Ectodermal cell (in vitro differentiated cells): Measurements from ENCODE around the gene SMAD3. TPM values are rescaled to one million over a fixed set of nuclear protein-coding genes. Genes with fewer than 3 reads are reported as not detected.
"Not testable (repeated sequence)": the region's sequence is repeated elsewhere in the genome, so short reads cannot be mapped to it uniquely, and the experiment has no call there.

Experiments used
- H3K27ac ChIP-seq: 2 replicates; pipeline ENCODE4 v1.7.0; 2013; ENCODE audit warnings: mild to moderate bottlenecking, low read depth, low read length; ENCODE audit not compliant: insufficient read depth, poor library complexity, severe bottlenecking
- H3K27me3 ChIP-seq: 2 replicates; pipeline ENCODE4 v1.7.0; 2013; ENCODE audit warnings: mild to moderate bottlenecking, low read length; ENCODE audit not compliant: insufficient read depth, control insufficient read depth, poor library complexity, severe bottlenecking
- H3K36me3 ChIP-seq: one replicate; pipeline ENCODE4 v1.7.0; 2013; ENCODE audit warnings: low read length; ENCODE audit not compliant: control insufficient read depth, insufficient read depth
- H3K4me1 ChIP-seq: one replicate; pipeline ENCODE4 v1.7.0; 2013; ENCODE audit warnings: low read length; ENCODE audit not compliant: control insufficient read depth, insufficient read depth
- H3K4me3 ChIP-seq: 2 replicates; pipeline ENCODE4 v1.7.0; 2013; ENCODE audit warnings: low read depth, low read length, control low read depth; ENCODE audit not compliant: insufficient read depth
- H3K9me3 ChIP-seq: 2 replicates; pipeline ENCODE4 v1.7.0; 2013; ENCODE audit warnings: mild to moderate bottlenecking, low read length, moderate library complexity; ENCODE audit not compliant: control insufficient read depth
- WGBS, 2 experiments: methylation state at CpG; one replicate each; pipeline ENCODE4 v1.1.7; 2013; ENCODE audit warnings: missing lambda C conversion rate in 2 of 2; 5-methylcytosine and 5-hydroxymethylcytosine counted together
- polyA plus RNA-seq, 4 experiments: library from polyadenylated mRNA; stranded (reverse); fragments of 50-300 nt; gene quantifications; one replicate each; pipeline ENCODE4 v1.2.3, GENCODE V29; 2013

The SMAD3 gene
- polyA plus RNA-seq (2013, experiment 1 of 4): 32.7 TPM
- polyA plus RNA-seq (2013, experiment 2 of 4): 30.2 TPM
- polyA plus RNA-seq (2013, experiment 3 of 4): 21.6 TPM
- polyA plus RNA-seq (2013, experiment 4 of 4): 27.4 TPM

DNA sequence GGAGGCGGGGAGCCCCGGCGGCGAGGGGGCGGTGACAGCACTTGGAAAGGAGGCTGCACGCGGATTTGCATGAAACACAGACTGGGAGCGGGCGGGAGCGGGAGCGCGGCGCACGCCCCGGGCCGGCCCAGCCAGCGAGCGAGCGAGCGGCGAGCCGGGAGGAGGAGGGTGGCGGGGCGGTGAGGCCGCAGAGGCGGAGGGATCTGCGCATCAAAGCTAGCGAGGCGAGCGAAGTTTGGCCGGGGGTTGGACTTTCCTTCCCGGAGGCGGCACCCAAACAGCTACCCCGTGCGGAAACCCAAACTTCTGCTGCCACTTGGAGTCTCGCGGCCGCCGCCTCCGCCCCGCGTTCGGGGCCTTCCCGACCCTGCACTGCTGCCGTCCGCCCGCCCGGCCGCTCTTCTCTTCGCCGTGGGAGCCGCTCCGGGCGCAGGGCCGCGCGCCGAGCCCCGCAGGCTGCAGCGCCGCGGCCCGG is at the start of gene SMAD3:
SMAD3 (plus strand) TSS at position 72 of the 475 bp plus-strand sequence. CDS start 553 bp downstream, outside the sequence.
- Histone ChIP-seq H3K4me3 (peak within 1 kb of the TSS; percentile 80), H3K36me3 (no peaks in the 10 kb centered on the region), H3K27ac (peak within 1 kb of the TSS; percentile 79), H3K27me3 (peaks cover 21% of the 10 kb centered on the region), H3K4me1 (peaks cover 40% of the 10 kb centered on the region), H3K9me3 (no peaks in the 10 kb centered on the region)
- 0% methylated on average over 63 of the region's 63 CpGs for WGBS, 2 experiments

GRCh38 chr15:67017311-67017710 is 48.1 kb upstream of the SMAD3 start:
- WGBS, 2 experiments: 70 to 72% methylated on average over 4 of the region's 4 CpGs

GRCh38 chr15:67018026-67018425 is 47.4 kb upstream of the SMAD3 start:
- Histone ChIP-seq H3K9me3 (no peaks in the 10 kb centered on the region), H3K27me3 (no peaks in the 10 kb centered on the region), H3K4me3 (no peak overlapping the region), H3K4me1 (peaks cover 9% of the 10 kb centered on the region), H3K36me3 (no peaks in the 10 kb centered on the region), H3K27ac (no peak overlapping the region)
- 81 to 88% methylated on average over 1 of the region's 1 CpG for WGBS, 2 experiments

More at GRCh38 chr15:67017311-67017710, 48.1 kb upstream of the SMAD3 start:
- Histone ChIP-seq H3K4me3 (no peak overlapping the region), H3K27ac (no peak overlapping the region), H3K4me1 (peaks cover 9% of the 10 kb centered on the region), H3K9me3 (no peaks in the 10 kb centered on the region), H3K27me3 (no peaks in the 10 kb centered on the region), H3K36me3 (no peaks in the 10 kb centered on the region)

GRCh38 chr15:67018441-67018840 is 47.0 kb upstream of the SMAD3 start:
- H3K27ac ChIP-seq: no peak overlapping the region
- no peak overlapping the region for H3K4me3 ChIP-seq
- H3K36me3 ChIP-seq: no peaks in the 10 kb centered on the region
- H3K9me3 ChIP-seq: no peaks in the 10 kb centered on the region
- H3K4me1 ChIP-seq: peaks cover 8% of the 10 kb centered on the region
- H3K27me3 ChIP-seq: no peaks in the 10 kb centered on the region
- 89 to 90% methylated on average over 10 of the region's 10 CpGs for WGBS, 2 experiments

GRCh38 chr15:67019069-67019468 is 46.3 kb upstream of the SMAD3 start:
- Histone ChIP-seq H3K4me1 (peaks cover 2% of the 10 kb centered on the region), H3K27ac (no peak overlapping the region)
- WGBS, 2 experiments: 77 to 78% methylated on average over 5 of the region's 5 CpGs

DNA sequence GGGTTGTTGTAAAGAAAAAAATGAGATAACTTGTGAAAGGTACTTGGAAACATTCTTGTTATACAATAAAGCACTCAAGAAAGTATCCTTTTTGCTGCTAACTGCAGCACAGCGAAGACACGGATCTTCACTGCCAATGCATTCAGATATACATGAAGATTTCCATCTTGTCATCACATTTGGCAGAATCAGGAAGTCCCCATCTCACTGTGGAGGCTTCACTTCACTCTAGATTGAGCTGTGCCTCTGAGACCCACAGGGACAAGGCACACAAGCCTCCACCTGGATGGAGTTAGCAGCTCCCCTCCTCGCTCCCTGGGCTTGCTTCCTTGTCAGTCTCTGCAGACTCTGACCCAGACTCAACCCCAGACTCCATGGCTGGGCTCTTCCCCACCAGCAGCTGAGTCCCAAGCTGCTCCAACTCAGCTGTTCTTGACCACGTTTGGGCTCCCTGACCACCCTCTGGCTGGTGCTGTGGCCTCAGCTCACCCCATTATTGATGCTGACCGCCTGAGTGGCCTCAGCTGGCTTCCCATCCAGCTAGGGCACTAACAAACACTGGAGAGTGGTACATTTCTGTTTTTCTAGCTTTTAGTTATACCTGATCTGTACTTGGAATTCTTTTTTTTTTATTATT is 45.4 kb upstream of the SMAD3 start:
- Histone ChIP-seq H3K27ac (no peak overlapping the region), H3K9me3 (no peaks in the 10 kb centered on the region), H3K27me3 (no peaks in the 10 kb centered on the region), H3K4me1 (peaks cover 4% of the 10 kb centered on the region), H3K4me3 (no peak overlapping the region), H3K36me3 (no peaks in the 10 kb centered on the region)
- WGBS, 2 experiments: 89 to 93% methylated on average over 5 of the region's 5 CpGs

More at GRCh38 chr15:67019069-67019468, 46.3 kb upstream of the SMAD3 start:
- no peaks in the 10 kb centered on the region for H3K9me3 ChIP-seq
- no peaks in the 10 kb centered on the region for H3K27me3 ChIP-seq
- H3K36me3 ChIP-seq: no peaks in the 10 kb centered on the region
- no peak overlapping the region for H3K4me3 ChIP-seq

DNA sequence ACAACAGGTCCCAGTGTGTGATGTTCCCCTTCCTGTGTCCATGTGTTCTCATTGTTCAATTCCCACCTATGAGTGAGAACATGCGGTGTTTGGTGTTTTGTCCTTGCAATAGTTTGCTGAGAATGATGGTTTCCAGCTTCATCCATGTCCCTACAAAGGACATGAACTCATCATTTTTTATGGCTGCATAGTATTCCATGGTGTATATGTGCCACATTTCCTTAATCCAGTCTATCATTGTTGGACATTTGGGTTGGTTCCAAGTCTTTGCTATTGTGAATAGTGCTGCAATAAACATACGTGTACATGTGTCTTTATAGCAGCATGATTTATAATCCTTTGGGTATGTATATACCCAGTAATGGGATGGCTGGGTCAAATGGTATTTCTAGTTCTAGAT is 44.7 kb upstream of the SMAD3 start:
- H3K27ac ChIP-seq, H3K4me3 ChIP-seq, H3K27me3 ChIP-seq, H3K4me1 ChIP-seq, H3K36me3 ChIP-seq, H3K9me3 ChIP-seq: not testable (repeated sequence)
- WGBS, 2 experiments: 100% methylated on average over 1 of the region's 2 CpGs

DNA sequence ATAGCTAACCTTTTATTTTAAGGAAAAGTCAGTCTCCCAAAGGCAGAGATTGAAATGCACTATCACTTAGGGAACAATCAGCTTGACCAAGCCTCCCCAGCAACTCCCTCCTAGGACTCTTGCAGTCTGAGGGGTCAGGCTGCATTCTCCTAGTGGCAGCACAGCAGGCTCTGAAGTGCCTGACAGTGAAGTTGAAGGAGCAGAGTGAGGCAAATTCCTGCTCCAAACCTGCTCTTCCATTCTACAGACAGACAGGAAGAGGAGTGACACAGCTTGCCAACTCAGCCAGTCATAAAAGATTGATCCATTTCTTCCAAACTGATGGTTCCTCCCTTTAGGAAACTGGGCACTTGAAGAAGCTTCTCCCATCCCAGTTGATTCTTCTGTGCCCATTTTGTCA is 43.9 kb upstream of the SMAD3 start:
- Histone ChIP-seq H3K36me3 (no peaks in the 10 kb centered on the region), H3K4me1 (peaks cover 4% of the 10 kb centered on the region), H3K27ac (no peak overlapping the region), H3K27me3 (no peaks in the 10 kb centered on the region), H3K4me3 (no peak overlapping the region), H3K9me3 (no peaks in the 10 kb centered on the region)

- no peak overlapping the region for H3K4me3 ChIP-seq
These were observed 42.8 kb upstream of the SMAD3 start for GRCh38 chr15:67022587-67023105.

GRCh38 chr15:67023517-67024313 is 41.7 kb upstream of the SMAD3 start:
- 88% methylated on average over 7 of the region's 7 CpGs for WGBS, 2 experiments
- Histone ChIP-seq H3K4me3 (no peak overlapping the region), H3K9me3 (no peaks in the 10 kb centered on the region), H3K27ac (no peak overlapping the region), H3K36me3 (no peaks in the 10 kb centered on the region), H3K27me3 (no peaks in the 10 kb centered on the region), H3K4me1 (peaks cover 4% of the 10 kb centered on the region)

More at GRCh38 chr15:67022587-67023105, 42.8 kb upstream of the SMAD3 start:
- H3K27ac ChIP-seq: no peak overlapping the region
- H3K9me3 ChIP-seq: no peaks in the 10 kb centered on the region
- H3K36me3 ChIP-seq: no peaks in the 10 kb centered on the region
- no peaks in the 10 kb centered on the region for H3K27me3 ChIP-seq
- H3K4me1 ChIP-seq: peaks cover 4% of the 10 kb centered on the region
